Gastrocnemius medialis (tissue), 4 donors: ENCODE results near the gene LRRC38.
"Not testable (repeated sequence)": the region's sequence is repeated elsewhere in the genome, so short reads cannot be mapped to it uniquely, and the experiment has no call there.

ENCODE experiments used
- POLR2A ChIP-seq, 2 donors: fragments of 450-650 bp; IDR thresholded peaks; one replicate each; pipeline ENCODE4 v1.6.1; 2017; ENCODE audit warnings: antibody characterized with exemption in 2 of 2, mild to moderate bottlenecking in 2 of 2, moderate library complexity in 2 of 2
- TF ChIP-seq, protein P1 (sequence below), 5 experiments: fragments of 450-650 bp in 3 of 5; fragments of 200-600 bp in 2 of 5; sonication (generic) in 2 of 5; IDR thresholded peaks in 4 of 5; conservative IDR thresholded peaks in 1 of 5; 1 replicate in 4 of 5; 2 replicates in 1 of 5; pipeline ENCODE4 v1.5.1; 2016 to 2019; ENCODE audit warnings: antibody characterized with exemption in 5 of 5, mild to moderate bottlenecking in 3 of 5, moderate library complexity in 3 of 5

DNA sequence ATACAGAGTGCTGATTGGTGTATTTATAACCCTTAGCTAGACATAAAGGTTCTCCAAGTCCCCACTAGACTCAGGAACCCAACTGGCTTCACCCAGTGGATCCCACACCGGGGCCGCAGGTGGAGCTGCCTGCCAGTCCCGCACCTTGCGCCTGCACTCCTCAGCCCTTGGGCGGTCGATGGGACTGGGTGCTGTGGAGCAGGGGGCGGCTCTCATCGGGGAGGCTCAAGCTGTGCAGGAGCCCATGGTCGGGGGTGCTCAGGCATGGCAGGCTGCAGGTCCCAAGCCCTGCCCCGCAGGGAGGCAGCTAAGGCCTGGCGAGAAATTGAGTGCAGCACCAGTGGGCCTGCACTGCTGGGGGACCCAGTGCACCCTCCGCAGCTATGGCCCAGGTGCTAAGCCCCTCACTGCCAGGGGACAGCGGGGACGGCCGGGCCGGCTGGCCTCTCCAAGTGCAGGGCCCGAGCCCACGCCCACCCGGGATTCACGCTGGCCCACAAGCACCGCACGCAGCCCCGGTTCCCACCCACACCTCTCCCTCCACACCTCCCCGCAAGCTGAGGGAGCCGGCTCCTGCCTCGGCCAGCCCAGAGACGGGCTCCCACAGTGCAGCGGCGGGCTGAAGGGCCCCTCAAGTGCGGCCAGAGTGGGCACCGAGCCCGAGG, 80.0 kb downstream of the LRRC38 start:
- TF ChIP-seq, protein P1, sequence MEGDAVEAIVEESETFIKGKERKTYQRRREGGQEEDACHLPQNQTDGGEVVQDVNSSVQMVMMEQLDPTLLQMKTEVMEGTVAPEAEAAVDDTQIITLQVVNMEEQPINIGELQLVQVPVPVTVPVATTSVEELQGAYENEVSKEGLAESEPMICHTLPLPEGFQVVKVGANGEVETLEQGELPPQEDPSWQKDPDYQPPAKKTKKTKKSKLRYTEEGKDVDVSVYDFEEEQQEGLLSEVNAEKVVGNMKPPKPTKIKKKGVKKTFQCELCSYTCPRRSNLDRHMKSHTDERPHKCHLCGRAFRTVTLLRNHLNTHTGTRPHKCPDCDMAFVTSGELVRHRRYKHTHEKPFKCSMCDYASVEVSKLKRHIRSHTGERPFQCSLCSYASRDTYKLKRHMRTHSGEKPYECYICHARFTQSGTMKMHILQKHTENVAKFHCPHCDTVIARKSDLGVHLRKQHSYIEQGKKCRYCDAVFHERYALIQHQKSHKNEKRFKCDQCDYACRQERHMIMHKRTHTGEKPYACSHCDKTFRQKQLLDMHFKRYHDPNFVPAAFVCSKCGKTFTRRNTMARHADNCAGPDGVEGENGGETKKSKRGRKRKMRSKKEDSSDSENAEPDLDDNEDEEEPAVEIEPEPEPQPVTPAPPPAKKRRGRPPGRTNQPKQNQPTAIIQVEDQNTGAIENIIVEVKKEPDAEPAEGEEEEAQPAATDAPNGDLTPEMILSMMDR (IDR thresholded peaks at IDR 0.05 in 4 of 5, conservative IDR thresholded peaks at IDR 0.05 in 1 of 5): not testable (repeated sequence)
- not testable (repeated sequence) for TF ChIP-seq POLR2A (IDR thresholded peaks at IDR 0.05)
